ENCODE data around the gene KCNIP1. TPM values are rescaled to one million over a fixed set of nuclear protein-coding genes. Genes with fewer than 3 reads are reported as not detected.
A peak's percentile ranks its signal among the peaks of the same experiment; 100 is the strongest.

The KCNIP1 gene
- total and polyA plus RNA-seq, 9 of the 15 experiments (the other 6 are each of a cell fraction or from before 2014, with no cell fraction given): not detected

DNA sequence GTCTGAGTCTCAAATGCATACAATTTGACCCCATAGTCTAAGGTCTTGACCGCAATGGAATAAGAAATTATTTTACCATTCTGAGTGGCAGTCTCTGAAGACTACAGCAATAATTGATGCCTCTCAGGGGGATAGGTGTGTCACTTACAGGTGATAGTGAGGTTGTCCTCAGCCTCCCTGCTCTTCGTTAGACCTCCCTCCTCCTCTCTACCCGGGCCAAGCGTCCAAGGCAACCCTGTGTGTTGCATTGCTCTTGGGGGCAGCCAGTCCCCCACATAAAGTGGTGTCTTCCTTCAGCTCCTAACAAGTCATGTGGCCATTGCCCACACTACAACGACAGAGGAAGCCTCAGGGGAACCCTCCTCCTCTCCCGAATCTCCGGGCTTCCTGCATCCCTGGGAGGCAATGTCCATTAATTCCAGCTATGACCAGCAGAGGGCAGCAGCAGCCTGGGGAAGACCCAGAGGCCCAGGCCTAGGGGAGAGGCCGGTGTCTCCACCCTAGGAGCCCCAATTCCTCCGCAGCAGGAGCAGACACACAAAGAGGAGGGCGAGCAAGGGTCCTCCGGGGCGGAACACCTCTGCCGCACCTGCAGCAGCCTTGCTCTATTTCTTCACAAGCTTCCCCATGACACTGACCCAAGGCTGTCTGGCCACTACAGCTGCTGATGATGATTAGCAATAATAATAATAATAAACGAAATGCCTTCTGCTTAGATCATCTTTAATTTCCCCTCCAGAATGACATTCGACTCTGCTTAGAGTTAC, 134.8 kb downstream of the KCNIP1 start (continued):
- TF ChIP-seq, protein P1, sequence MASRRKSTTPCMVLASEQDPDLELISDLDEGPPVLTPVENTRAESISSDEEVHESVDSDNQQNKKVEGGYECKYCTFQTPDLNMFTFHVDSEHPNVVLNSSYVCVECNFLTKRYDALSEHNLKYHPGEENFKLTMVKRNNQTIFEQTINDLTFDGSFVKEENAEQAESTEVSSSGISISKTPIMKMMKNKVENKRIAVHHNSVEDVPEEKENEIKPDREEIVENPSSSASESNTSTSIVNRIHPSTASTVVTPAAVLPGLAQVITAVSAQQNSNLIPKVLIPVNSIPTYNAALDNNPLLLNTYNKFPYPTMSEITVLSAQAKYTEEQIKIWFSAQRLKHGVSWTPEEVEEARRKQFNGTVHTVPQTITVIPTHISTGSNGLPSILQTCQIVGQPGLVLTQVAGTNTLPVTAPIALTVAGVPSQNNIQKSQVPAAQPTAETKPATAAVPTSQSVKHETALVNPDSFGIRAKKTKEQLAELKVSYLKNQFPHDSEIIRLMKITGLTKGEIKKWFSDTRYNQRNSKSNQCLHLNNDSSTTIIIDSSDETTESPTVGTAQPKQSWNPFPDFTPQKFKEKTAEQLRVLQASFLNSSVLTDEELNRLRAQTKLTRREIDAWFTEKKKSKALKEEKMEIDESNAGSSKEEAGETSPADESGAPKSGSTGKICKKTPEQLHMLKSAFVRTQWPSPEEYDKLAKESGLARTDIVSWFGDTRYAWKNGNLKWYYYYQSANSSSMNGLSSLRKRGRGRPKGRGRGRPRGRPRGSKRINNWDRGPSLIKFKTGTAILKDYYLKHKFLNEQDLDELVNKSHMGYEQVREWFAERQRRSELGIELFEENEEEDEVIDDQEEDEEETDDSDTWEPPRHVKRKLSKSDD (conservative IDR thresholded peaks at IDR 0.05; ENCODE audit: low read length): no peak
- TF ChIP-seq RBM22 (IDR thresholded peaks at IDR 0.05; ENCODE audit: low read depth, low read length, poor library complexity, severe bottlenecking) (no peak), CBFA2T2 (conservative IDR thresholded peaks at IDR 0.05) (no peak), ZFX (CRISPR knock-in tag; IDR thresholded peaks at IDR 0.05) (no peak), PPARD (CRISPR knock-in tag; IDR thresholded peaks at IDR 0.05) (no peak)
- TF ChIP-seq, protein P2, sequence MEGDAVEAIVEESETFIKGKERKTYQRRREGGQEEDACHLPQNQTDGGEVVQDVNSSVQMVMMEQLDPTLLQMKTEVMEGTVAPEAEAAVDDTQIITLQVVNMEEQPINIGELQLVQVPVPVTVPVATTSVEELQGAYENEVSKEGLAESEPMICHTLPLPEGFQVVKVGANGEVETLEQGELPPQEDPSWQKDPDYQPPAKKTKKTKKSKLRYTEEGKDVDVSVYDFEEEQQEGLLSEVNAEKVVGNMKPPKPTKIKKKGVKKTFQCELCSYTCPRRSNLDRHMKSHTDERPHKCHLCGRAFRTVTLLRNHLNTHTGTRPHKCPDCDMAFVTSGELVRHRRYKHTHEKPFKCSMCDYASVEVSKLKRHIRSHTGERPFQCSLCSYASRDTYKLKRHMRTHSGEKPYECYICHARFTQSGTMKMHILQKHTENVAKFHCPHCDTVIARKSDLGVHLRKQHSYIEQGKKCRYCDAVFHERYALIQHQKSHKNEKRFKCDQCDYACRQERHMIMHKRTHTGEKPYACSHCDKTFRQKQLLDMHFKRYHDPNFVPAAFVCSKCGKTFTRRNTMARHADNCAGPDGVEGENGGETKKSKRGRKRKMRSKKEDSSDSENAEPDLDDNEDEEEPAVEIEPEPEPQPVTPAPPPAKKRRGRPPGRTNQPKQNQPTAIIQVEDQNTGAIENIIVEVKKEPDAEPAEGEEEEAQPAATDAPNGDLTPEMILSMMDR (IDR thresholded peaks at IDR 0.05 in 2 of 3, conservative IDR thresholded peaks at IDR 0.05 in 1 of 3; ENCODE audit: insufficient read depth in 2 of 3, low read depth in 1 of 3, low read length in 3 of 3): peak; percentile 79 to 84 (median 83)
